HG03460 (cell line): Measurements from ENCODE around the gene PACS2.

Source experiments
- ATAC-seq: cut with Tn5 transposase; IDR thresholded peaks from one replicate; pipeline ENCODE4 v1.9.1; 2021; ENCODE audit not compliant: unreplicated experiment

PACS2 gene

GRCh38 chr14:105367116-105368031, 52.8 kb downstream of the PACS2 start:
- no peak for ATAC-seq

- ATAC-seq: no peak
Measured at GRCh38 chr14:105368032-105368417, 53.5 kb downstream of the PACS2 start.

GRCh38 chr14:105368426-105368825, 53.9 kb downstream of the PACS2 start:
- no peak for ATAC-seq

GRCh38 chr14:105368910-105369652, 54.5 kb downstream of the PACS2 start:
- ATAC-seq: no peak

- ATAC-seq: no peak
Measured at GRCh38 chr14:105369653-105370040, 55.1 kb downstream of the PACS2 start.

- no peak for ATAC-seq
Measured at GRCh38 chr14:105374389-105374788, 59.8 kb downstream of the PACS2 start.

GRCh38 chr14:105375635-105376057, 61.1 kb downstream of the PACS2 start:
- ATAC-seq: no peak

- ATAC-seq: no peak
Measured at GRCh38 chr14:105376521-105377440, 62.2 kb downstream of the PACS2 start.

- no peak for ATAC-seq
Measured at GRCh38 chr14:105377555-105378182, 63.1 kb downstream of the PACS2 start.

GRCh38 chr14:105378199-105378598, 63.7 kb downstream of the PACS2 start:
- no peak for ATAC-seq

GRCh38 chr14:105378873-105379685, 64.5 kb downstream of the PACS2 start:
- ATAC-seq: no peak

- ATAC-seq: no peak
Measured at GRCh38 chr14:105379946-105380345, 65.4 kb downstream of the PACS2 start.

- no peak for ATAC-seq
Measured at GRCh38 chr14:105380756-105381155, 66.2 kb downstream of the PACS2 start.

GRCh38 chr14:105381446-105382342, 67.1 kb downstream of the PACS2 start:
- ATAC-seq: no peak

GRCh38 chr14:105382343-105383082, 68.0 kb downstream of the PACS2 start:
- ATAC-seq: no peak

GRCh38 chr14:105383083-105383730, 68.7 kb downstream of the PACS2 start:
- no peak for ATAC-seq

- ATAC-seq: no peak
Measured at GRCh38 chr14:105384041-105384557, 69.6 kb downstream of the PACS2 start.
